ENCODE measurements around the gene STUB1.
A peak's percentile ranks its signal among the peaks of the same experiment; 100 is the strongest.
"Not testable (repeated sequence)": the region's sequence is repeated elsewhere in the genome, so short reads cannot be mapped to it uniquely, and the experiment has no call there.

Gene STUB1

DNA sequence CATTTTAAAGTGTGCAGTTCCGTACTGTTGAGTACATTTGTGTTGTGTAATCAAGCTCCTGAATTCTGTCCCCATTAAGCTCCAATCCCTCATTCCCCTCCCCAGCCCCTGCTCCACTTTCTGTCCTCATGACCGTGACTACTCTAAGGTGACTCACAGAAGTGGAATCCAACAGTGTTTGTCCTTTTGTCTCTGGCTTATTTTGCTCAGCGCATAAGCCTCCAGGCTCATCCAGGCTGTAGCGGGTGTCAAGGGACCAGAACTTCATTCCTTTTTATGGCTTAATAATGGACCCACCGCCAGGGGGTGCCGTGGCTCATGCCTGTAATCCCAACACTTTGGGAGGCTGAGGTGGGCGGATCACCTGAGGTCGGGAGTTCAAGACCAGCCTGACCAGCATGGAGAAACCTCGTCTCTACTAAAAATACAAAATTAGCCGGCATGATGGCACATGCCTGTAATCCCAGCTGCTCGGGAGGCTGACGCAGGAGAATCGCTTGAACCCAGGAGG lies 32.6 kb downstream of the STUB1 start:
- not testable (repeated sequence) for DNase-seq (ENCODE audit: low read depth)

GRCh38 chr16:714079-714478 lies 33.9 kb downstream of the STUB1 start:
- DNase-seq (ENCODE audit: low read depth) = no peak

- DNase-seq (ENCODE audit: low read depth) = peak; percentile 88
Measured at GRCh38 chr16:714558-715476, 34.6 kb downstream of the STUB1 start, which contains the start of gene METRN. Gene METRN (plus strand): TSS chr16:715118. CDS start chr16:715290, 172 bp downstream.

- no peak for DNase-seq (ENCODE audit: low read depth)
Measured at GRCh38 chr16:715477-716199, 35.4 kb downstream of the STUB1 start.

GRCh38 chr16:716200-716568 lies 36.0 kb downstream of the STUB1 start:
- no peak for DNase-seq (ENCODE audit: low read depth)

DNA sequence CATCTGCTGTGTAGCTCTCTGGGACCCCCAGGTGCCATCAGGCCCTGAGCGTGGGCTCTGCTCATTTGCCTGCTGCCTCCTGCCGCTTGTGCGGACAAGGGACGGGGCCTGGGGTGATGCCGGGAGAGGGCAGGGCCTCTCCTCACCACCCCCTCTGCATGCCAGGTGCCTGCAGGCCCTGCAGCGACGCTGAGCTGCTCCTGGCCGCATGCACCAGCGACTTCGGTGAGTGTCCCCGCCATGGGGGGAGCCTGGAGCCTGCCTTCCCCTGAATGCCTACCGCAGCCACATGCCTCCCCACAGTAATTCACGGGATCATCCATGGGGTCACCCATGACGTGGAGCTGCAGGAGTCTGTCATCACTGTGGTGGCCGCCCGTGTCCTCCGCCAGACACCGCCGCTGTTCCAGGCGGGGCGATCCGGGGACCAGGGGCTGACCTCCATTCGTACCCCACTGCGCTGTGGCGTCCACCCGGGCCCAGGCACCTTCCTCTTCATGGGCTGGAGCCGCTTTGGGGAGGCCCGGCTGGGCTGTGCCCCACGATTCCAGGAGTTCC lies 36.6 kb downstream of the STUB1 start:
- DNase-seq (ENCODE audit: low read depth) = no peak

- DNase-seq (ENCODE audit: low read depth) = no peak
Measured at GRCh38 chr16:717450-718245, 37.4 kb downstream of the STUB1 start.

- no peak for DNase-seq (ENCODE audit: low read depth)
Measured at GRCh38 chr16:718389-718788, 38.2 kb downstream of the STUB1 start.

DNA sequence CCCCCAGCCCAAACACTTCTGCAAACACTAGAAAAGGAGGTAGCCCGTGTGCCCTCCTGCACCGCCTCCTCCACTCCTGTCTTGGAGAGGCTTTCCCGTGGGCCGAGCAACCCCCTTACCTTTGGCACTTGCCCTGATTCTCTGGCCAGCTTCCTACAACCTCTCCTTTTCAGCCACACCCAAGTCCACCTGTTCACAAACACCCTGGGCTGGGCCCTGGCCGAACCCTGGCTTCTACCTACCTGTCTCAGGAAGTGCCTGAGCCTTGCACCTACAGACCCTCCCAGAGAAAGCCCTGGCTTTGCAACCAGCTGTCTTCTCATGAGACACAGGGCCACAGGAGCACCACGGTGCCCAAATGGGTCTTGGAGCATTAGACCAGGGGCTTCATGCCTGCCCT lies 38.7 kb downstream of the STUB1 start:
- DNase-seq (ENCODE audit: low read depth) = no peak

DNA sequence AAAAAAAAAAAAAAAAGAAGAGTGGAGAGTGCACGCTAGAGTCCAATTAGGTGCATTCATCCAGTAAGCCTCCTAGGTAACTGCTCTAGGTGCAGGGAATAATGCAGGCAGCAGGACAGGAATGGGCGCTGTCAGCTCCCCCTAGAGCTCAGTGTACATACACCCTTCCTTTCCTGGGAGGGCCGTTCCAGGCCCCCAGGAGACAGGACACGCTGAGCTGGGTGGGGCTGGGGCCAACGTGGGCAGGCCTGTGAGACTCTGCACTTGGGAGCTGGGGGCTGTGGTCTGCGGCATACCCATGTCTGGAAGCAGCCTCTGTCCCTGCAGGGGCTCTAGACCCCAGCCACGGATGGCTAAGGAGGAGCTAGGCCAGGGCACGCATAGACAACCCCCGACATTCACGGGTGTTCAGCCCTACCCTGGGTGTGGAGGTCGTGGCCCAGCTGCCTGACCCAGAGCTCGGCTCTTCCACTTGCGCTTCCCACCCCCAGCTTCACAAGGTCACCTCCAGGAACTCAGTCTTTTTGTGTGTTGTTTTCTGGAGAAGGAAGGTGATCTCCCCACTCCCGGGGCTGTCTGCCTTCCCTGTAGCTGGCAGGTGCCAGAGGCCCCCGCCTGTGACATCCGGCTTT lies 39.7 kb downstream of the STUB1 start:
- DNase-seq (ENCODE audit: low read depth) = no peak

- DNase-seq (ENCODE audit: low read depth) = no peak
Measured at GRCh38 chr16:720447-720989, 40.3 kb downstream of the STUB1 start.

GRCh38 chr16:720990-721764 lies 41.0 kb downstream of the STUB1 start, which contains the start of gene ANTKMT:
Gene ANTKMT (plus strand): TSS chr16:721146. CDS start chr16:721275, 129 bp downstream.
- peak; percentile 49 for DNase-seq (ENCODE audit: low read depth)

DNA sequence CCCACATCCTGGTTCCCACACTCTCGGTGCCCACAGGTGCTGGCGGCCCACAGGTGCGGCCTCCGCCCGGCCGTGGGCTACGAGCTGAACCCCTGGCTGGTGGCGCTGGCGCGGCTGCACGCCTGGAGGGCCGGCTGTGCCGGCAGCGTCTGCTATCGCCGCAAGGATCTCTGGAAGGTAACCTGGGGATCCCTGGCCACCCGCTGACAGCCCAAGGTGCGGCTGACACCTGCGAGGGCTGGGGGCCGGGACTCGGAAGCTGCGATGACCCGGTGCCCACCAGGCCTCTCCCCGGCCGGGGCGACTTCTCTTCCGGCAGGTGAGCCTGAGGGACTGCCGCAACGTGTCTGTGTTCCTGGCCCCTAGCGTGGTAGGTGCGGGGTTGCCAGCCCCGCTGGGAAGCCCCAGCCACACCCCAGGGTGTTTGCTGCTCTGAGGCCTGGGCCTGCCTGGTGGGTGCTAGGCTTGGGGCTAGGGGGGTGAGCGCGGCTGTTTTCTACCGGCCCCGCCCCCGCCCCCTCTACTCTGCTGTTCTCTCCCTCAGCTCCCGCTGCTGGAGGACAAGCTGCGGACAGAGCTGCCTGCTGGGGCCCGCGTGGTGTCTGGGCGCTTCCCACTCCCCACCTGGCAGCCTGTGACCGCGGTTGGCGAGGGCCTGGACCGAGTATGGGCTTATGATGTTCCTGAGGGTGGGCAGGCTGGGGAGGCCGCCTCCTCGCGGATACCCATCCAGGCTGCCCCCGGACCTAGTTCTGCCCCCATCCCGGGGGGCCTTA lies 41.7 kb downstream of the STUB1 start:
- no peak for DNase-seq (ENCODE audit: low read depth)

DNA sequence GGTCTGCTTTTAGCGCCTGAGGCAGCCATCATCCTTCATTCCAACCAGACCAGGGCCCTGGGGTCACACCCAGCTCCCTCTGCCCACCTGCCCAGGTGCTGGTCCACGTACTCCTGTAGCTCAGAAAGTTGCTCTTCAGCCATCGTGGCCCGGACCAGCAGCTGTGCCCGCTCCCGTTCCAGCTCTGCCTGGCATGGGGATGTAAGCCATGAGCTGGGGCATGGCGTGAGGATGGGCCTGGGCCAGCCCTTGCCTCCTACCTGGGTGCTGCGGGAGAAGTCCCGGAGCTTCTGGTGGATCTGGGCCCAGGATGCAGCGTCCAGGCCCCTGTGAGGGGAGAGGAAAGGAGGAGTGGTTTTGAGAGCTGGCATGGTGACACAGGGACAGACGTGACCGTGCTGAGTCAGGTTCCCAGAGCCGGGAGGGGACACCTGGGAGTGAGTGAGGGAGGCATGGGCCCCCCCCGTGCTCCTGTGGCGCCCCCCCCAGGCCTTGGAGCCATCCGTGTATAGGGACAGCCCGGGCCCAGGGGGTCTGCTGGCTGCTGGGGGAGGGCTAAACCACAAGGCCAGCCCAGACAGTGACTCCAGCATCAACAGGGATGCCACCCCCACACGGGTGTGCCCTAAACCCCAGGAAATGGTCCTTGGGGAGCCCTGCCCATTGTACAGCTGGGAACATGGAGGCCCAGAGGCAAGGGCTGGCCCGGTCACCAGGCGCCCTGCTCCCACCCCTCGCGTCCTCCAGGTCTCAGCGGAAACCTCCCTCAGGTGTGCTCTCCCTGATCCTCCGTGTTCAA lies 42.8 kb downstream of the STUB1 start:
- no peak for DNase-seq (ENCODE audit: low read depth)

DNA sequence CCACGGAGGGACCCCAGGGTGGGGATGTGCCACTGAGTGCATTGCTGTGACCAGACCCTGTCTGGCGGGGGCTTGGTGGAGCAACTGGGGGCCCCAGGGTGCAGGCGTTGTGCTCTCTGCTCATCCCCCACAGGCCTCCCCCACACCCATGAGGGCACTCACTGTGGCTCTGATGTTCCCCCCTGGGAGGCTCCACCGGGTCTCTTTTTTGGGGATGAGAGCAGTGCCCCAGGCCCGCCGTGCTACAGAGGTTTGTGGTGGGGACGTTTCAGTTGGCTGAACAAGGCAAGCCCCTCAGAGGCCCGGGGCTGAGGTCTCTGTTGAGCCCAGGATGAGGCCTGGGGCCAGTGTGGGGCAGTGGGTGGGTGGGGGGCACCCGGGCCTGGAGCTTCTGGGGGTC lies 43.5 kb downstream of the STUB1 start:
- no peak for DNase-seq (ENCODE audit: low read depth)

DNA sequence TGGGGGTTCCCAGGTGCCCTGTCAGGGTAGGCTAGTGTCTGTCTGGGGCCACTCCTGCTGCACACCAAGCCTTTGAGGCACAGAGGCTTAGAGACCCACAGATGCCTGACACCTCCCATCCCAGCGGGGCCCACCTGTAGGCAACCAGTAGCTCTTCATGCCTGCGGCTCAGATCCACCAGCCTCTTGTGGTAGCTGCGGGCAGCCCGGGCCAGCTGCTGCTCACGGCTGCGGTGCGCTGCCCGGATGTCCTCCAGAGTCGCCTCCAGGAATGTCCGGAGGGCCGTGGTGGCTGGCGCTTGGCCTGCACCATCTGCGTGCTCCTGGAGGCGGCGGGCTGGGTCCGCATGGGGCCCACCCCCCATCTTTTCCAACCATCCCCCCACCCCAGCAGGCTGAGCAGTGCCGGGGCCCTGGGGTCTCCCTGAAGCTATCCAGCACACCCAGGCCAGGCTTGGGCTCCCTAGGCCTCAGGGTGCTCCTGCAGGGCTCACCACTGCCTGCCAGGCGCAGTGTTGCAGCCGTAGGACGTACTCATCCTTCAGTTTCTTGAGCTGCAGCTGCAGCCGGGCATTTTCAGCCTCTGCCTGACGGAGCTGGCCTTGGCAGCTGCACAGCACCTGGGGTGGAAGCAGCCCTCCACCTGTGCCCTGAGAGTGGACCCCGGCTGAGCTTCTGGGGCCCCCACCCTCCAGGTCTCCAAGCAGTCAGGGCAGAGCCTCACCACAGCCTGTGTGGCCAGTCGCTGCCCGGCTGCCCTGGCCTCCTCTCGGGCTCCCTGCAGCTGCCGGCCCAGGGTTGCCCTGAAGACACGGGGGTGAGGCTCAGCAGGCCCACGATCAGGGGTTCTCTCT lies 44.2 kb downstream of the STUB1 start:
- DNase-seq (ENCODE audit: low read depth) = no peak

DNA sequence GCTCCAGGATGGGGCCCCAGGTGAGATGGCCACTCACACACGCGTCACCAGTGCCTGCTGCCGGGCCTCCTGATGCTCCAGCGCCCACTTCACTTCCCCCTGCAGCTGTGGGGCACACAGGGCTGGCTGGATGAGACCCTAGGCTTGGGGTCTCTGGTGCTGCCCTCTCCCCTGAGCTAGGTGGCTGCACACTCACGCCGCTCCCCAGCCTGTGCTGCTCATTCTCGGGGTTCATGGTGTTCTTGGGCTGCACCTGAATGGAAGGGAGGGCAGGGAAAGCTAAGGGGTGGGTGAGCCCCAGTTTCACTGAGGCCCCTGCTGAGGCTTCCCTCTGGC lies 44.8 kb downstream of the STUB1 start:
- no peak for DNase-seq (ENCODE audit: low read depth)
